Heart right ventricle (tissue), 16 donors: Measurements from ENCODE around the gene ZNF365. TPM values are rescaled to one million over a fixed set of nuclear protein-coding genes. Genes with fewer than 3 reads are reported as not detected.

ENCODE experiments used
- ATAC-seq, 8 donors: fragments of 200-7000 bp; cut with Tn5 transposase; one replicate each; pipeline ENCODE4 v1.9.1; 2020; ENCODE audit warnings: mild to moderate bottlenecking in 8 of 8, moderate library complexity in 8 of 8, moderate number of reproducible peaks in 1 of 8
- DNase-seq, 2 donors: peaks; one replicate each; pipeline ENCODE4 v3.0.0-alpha.2; 2020
- H3K27ac ChIP-seq, 10 donors: fragments of 200-600 bp; sonication (generic) in 2 of 10; one replicate each; pipeline versions ENCODE4 v1.5.0 to v1.8.0; 2020 to 2022; ENCODE audit warnings: mild to moderate bottlenecking in 3 of 10
- H3K27me3 ChIP-seq, 7 donors: fragments of 200-600 bp; one replicate each; pipeline ENCODE4 v1.8.0; 2021 to 2022; ENCODE audit warnings: mild to moderate bottlenecking in 2 of 7
- H3K36me3 ChIP-seq, 9 donors: fragments of 200-600 bp; sonication (generic) in 1 of 9; one replicate each; pipeline versions ENCODE4 v1.5.0 to v1.8.0; 2020 to 2022; ENCODE audit warnings: mild to moderate bottlenecking in 2 of 9
- H3K4me1 ChIP-seq, 9 donors: fragments of 200-600 bp; sonication (generic) in 1 of 9; one replicate each; pipeline versions ENCODE4 v1.5.0 to v1.8.0; 2020 to 2022; ENCODE audit warnings: mild to moderate bottlenecking in 4 of 9
- H3K4me3 ChIP-seq, 10 donors: fragments of 200-600 bp; sonication (generic) in 2 of 10; one replicate each; pipeline versions ENCODE4 v1.5.0 to v1.8.0; 2020 to 2022; ENCODE audit warnings: mild to moderate bottlenecking in 7 of 10, moderate library complexity in 2 of 10
- H3K9me3 ChIP-seq, 11 donors: fragments of 200-600 bp in 10 of 11; sonication (generic) in 2 of 11; one replicate each; pipeline versions ENCODE4 v1.5.0 to v1.8.0; 2013 to 2022; ENCODE audit warnings: mild to moderate bottlenecking in 2 of 11, control low read depth in 1 of 11, moderate library complexity in 1 of 11
- CTCF ChIP-seq, 9 donors: fragments of 200-600 bp; sonication (generic) in 2 of 9; IDR thresholded peaks; one replicate each; pipeline versions ENCODE4 v1.5.0 to v1.8.0; 2021 to 2022; ENCODE audit warnings: antibody characterized with exemption in 9 of 9, mild to moderate bottlenecking in 5 of 9, moderate library complexity in 1 of 9
- WGBS, 2 donors: extraction: QIAGEN DNeasy Blood & Tissue Kit; methylation state at CpG; one replicate each; pipeline ENCODE4 v1.1.7; 2013; ENCODE audit warnings: inconsistent platforms in 1 of 2; 5-methylcytosine and 5-hydroxymethylcytosine counted together
- intact Hi-C, 10 donors: fragments of 100-400 bp; cut with DNase I; formaldehyde crosslinking; loops; one replicate each; pipeline versions ENCODE4 v1.11.1 to v1.14.2; 2022
- polyA plus RNA-seq, 2 donors: library from polyadenylated mRNA; stranded (reverse); fragments of 200-250 nt; gene quantifications; one replicate each; pipeline ENCODE4 v1.2.3, GENCODE V29; 2013
- total RNA-seq, 10 donors: library from RNA; stranded (reverse); fragmentation: NEBNext Ultra II Directional in 3 of 10; extraction: Animal tissue kit (Norgen Biotek cat#: 25700) in 3 of 10; gene quantifications; one replicate each; pipeline versions ENCODE4 v1.2.1 to v1.2.4, GENCODE V29; 2021 to 2023
- donor health status: Arrhythmogenic right ventricular cardiomyopathy.
- donor health status: ischemic (EF 13 %, LVEDD 7.1; RV severe dilation, severe dysfunction).
- donor health status: healthy with polysubstance abuse.
- donor health status: DM: no; HTN: yes; CAD: no.
- donor health status: DM: no; HTN: no; CAD: no.
- donor health status: ischemic (EF 25% LVEDD 6.9; RV normal size, moderate dysfunction).
- donor health status: ischemic (EF 25% LVEDD 5.7; RV mildly dilated, moderate dysfunction).
- donor health status: healthy.
- donor health status: DM: yes; HTN: yes; CAD: no.
- donor health status: Ischemic cardiomyopathy.
- donor health status: ischemic (EF 35%, LVEDD 5.7; RV mildly dilated, moderate dysfunction).
- donor health status: nonischemic (EF 11% LVEDD 7.7; RV severe dilation, severe dysfunction).
- donor health status: DM: yes; HTN: yes; CAD: no.
- donor health status: PGD.
- donor health status: ischemic (EF 29% LVEDD 5.4; RV normal size, mild dysfunction).
- donor health status: nonischemic (EF 23%, LVEDD 6.1; RV moderate dilation, normal function).

ZNF365 gene
- total and polyA plus RNA-seq, 12 donors, result 0.05 to 0.60 (median 0.16) TPM

DNA sequence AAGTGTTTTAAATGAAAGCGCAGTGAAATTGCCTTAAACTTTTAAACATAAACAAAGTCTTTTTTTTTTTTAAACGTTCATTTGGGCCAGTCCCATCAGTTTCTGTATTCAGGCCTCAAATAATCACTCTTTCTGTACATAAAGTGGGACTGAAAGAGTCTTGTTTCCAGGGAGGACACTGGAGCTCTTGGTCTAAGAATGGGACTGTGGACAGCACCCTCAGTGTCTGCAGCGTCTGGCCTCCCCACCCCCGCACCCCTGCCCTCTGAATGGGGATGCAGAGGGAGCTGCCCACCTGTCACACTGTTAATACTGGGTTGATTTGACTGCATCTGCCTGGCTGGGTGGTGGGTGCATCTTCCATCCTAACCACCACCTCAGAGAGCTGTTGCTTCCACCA lies 5.2 kb downstream of the ZNF365 start:
- Histone ChIP-seq H3K4me3 (no peak overlapping the region), H3K4me1 (peaks cover 0 to 10% (median 3%) of the 10 kb centered on the region in 9 donors), H3K36me3 (no peaks in the 10 kb centered on the region), H3K27ac (no peak overlapping the region), H3K9me3 (no peaks in the 10 kb centered on the region), H3K27me3 (peaks cover 0 to 12% (median 6%) of the 10 kb centered on the region in 7 donors)
- 74 to 81% methylated on average over 4 of the region's 4 CpGs for WGBS, 2 donors
- ATAC-seq, result no peak
- no peak for TF ChIP-seq CTCF (IDR thresholded peaks at IDR 0.05)
- intact Hi-C loops, result no loop called here
- no peak for DNase-seq

DNA sequence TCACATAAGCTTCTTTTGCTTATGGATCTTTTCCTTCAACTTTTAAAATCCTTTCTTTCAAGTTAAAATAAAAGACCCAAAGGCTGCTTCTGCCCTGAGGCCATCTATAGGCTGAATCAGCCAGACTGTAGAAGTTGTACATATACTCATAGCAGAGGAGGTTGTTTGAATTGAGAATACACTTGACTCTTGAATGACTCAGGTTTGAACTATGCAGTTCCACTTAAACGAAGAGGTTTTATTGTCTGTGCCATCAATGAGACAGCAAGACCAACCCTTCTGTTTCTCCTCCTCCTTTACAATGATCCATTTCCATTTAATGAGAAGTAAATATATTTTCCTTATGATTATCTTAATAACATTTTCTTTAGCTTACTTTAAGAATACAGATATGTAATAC lies 5.8 kb downstream of the ZNF365 start:
- peak overlapping the region in 2 of 10 donors; percentile 56 to 68 for H3K27ac ChIP-seq
- peaks cover 0 to 6% (median 0%) of the 10 kb centered on the region in 7 donors for H3K27me3 ChIP-seq
- H3K36me3 ChIP-seq, result no peaks in the 10 kb centered on the region
- ATAC-seq (no peak), DNase-seq (no peak)
- peaks cover 0 to 10% (median 0%) of the 10 kb centered on the region in 9 donors for H3K4me1 ChIP-seq
- TF ChIP-seq CTCF (IDR thresholded peaks at IDR 0.05), result no peak
- no peaks in the 10 kb centered on the region for H3K9me3 ChIP-seq
- WGBS, 2 donors, result 33 to 50% methylated on average over 1 of the region's 1 CpG
- intact Hi-C loops, result no loop called here
- H3K4me3 ChIP-seq, result no peak overlapping the region

GRCh38 chr10:62381385-62382102 lies 7.4 kb downstream of the ZNF365 start:
- intact Hi-C loops, result no loop called here
- H3K9me3 ChIP-seq, result no peaks in the 10 kb centered on the region
- DNase-seq (no peak), ATAC-seq (peak in 6 of 8 donors; percentile 48 to 74 (median 60))
- TF ChIP-seq CTCF (IDR thresholded peaks at IDR 0.05), result no peak
- H3K4me1 ChIP-seq, result peaks cover 0 to 14% (median 0%) of the 10 kb centered on the region in 9 donors
- H3K27me3 ChIP-seq, result no peaks in the 10 kb centered on the region
- WGBS, 2 donors, result 80 to 84% methylated on average over 6 of the region's 6 CpGs
- no peaks in the 10 kb centered on the region for H3K36me3 ChIP-seq
- peak overlapping the region in 4 of 10 donors; percentile 44 to 68 (median 55) for H3K27ac ChIP-seq
- no peak overlapping the region for H3K4me3 ChIP-seq

DNA sequence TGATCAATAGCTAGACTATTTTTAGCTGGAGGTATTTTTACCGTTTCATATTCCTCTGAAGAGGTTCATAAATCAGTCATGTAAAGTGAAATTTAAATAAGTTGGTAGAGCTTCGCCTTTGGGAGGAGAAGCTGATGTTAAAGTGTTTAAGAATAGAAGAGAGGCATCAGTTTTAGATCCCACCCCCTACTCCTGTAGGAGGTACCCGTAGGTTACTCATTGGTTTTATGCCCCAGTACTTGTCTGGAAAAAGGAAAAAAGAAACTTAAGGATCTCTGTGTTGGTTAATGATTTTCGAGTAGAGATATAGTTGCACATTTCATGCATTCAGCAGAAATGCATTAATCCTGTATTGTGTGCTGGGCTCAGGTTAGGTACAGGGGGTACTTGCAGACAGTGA lies 8.7 kb downstream of the ZNF365 start:
- no peak for TF ChIP-seq CTCF (IDR thresholded peaks at IDR 0.05)
- H3K4me3 ChIP-seq, result no peak overlapping the region
- DNase-seq, result no peak
- H3K36me3 ChIP-seq, result no peaks in the 10 kb centered on the region
- H3K27ac ChIP-seq, result no peak overlapping the region
- 80 to 81% methylated on average over 4 of the region's 4 CpGs for WGBS, 2 donors
- intact Hi-C loops, result no loop called here
- H3K27me3 ChIP-seq, result no peaks in the 10 kb centered on the region
- peaks cover 0 to 17% (median 0%) of the 10 kb centered on the region in 9 donors for H3K4me1 ChIP-seq
- H3K9me3 ChIP-seq, result no peaks in the 10 kb centered on the region
- no peak for ATAC-seq
